ENCODE results near the gene MRPL32. TPM values are rescaled to one million over a fixed set of nuclear protein-coding genes. Genes with fewer than 3 reads are reported as not detected.
"Not testable (repeated sequence)": the region's sequence is repeated elsewhere in the genome, so short reads cannot be mapped to it uniquely, and the experiment has no call there.

The MRPL32 gene
- total RNA-seq, result 36.4 TPM

DNA sequence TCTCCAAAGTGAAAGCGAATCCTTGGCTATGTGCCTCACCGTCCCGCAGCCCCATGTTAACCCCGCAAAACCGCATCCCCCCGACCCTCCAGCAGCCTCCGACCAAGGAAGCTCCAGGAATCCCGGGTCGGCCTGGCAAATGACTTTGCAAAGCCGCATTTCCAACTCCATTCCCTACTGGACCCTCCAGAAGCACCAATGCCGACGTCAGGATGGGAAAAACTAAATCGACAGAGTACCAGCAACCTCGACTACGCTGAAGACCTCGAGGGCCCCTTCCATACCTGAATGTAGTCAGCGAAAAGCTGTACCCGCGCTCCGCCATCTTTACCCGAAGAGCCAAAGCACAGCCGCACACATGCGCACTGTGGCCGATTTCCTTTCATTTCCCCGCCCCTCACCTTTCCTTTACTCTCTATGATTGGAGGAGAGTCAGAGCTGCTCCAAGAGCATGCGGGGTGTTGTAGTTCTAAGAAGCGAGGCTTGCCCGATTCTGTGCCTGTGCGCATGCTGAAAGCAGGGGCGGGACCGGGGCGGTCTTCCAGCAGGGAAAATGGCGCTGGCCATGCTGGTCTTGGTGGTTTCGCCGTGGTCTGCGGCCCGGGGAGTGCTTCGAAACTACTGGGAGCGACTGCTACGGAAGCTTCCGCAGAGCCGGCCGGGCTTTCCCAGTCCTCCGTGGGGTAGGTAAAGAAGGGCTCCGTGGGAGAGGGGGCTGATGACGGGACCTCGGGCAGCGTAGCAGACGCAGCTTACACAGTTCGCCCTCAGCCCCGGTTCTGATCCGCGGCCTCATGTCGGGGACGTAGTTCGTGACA lies at the start of gene MRPL32, which contains the start of gene PSMA2:
MRPL32 (plus strand) TSS at position 543 of the 818 bp plus-strand sequence; CDS start at position 554, 11 bp downstream.
PSMA2 (minus strand) TSS at position 341 of the 818 bp plus-strand sequence; CDS start at position 325, 16 bp downstream.
- peak; percentile 95 for ATAC-seq
- DNase-seq (ENCODE audit: low spot score), result peak; percentile 96

DNA sequence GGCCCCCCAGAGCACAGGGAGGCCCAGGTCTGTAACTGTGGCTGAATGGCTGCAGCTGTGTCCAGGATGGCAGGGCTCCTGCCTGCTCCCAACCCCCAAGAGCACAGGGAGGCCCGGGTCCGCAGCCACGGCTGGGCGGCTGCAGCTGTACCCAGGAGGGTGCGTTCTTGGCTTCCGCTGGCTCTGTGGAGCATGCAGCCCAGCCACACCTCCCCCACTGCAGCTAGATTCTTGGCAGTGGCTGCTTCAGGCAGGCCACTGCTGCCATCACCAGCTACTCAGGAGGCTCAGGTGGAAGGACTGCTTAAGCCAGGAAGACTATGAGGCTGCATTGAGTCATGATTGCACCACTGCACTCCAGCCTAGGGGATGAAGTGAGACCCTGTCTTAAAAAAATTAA lies 48.2 kb upstream of the MRPL32 start:
- DNase-seq (ENCODE audit: low spot score), result no peak
- ATAC-seq, result no peak

DNA sequence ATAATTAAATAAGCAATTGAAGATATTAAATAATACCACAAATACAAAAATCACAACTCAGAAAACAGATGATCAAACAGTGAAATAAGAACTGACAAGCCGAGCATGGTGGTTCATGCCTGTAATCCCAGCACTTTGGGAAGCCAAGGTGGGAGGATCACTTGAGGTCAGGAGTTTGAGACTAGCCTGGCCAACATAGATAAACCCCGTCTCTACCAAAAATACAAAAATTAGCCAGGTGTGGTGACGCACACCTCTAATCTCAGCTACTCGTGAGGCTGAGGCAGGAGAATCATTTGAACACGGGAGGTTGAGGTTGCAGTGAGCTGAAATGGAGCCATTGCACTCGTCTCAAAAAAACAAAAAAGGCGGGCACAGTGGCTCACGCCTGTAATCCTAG lies 47.0 kb upstream of the MRPL32 start:
- DNase-seq (ENCODE audit: low spot score); ATAC-seq: not testable (repeated sequence)

DNA sequence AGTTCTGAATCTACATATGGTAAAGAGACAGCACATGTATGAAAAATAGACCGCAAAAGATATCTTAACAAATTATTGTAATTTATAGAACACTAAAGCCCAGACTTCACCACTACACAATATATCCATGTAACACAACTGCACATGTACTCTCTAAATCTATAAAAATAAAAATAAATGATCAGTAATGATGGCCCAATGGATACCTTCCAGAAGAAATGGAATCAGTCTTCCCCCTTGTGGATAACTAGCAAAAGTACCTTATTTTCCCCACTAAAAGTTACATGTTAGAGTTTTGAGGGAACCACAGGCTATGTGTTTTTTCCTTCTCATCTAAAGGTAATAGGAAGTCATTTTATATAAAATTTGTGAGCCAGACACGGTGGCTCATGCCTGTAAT lies 46.0 kb upstream of the MRPL32 start:
- ATAC-seq (no peak), DNase-seq (ENCODE audit: low spot score) (no peak)

DNA sequence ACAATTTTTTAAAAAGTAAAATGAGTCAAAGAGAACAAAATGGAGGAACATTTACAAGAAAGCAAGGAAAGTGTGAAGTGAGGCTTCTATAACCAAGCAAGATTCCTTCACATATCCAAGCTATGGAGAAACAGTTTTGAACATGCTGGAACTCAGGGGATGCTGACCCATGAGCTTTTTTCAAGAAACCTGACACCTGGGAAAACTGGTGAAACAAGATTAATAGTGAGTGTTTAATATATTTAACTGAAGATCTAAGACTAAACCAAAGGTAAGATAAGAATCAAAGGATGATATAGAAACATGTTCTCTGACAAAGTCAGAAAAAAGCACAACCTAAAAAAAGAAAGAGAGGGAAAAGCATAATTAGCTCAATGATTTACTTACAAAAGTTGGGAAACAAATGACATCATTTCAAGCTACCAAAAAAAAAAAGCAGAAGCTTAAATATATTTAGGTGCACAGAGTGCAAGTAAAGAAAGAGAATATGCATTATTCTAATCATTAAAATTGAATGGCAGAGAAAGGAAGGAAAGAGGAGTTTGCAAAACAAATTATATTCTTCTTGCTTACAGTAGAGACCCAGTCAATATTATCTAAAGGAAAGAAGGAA lies 45.2 kb upstream of the MRPL32 start:
- no peak for DNase-seq (ENCODE audit: low spot score)
- no peak for ATAC-seq

DNA sequence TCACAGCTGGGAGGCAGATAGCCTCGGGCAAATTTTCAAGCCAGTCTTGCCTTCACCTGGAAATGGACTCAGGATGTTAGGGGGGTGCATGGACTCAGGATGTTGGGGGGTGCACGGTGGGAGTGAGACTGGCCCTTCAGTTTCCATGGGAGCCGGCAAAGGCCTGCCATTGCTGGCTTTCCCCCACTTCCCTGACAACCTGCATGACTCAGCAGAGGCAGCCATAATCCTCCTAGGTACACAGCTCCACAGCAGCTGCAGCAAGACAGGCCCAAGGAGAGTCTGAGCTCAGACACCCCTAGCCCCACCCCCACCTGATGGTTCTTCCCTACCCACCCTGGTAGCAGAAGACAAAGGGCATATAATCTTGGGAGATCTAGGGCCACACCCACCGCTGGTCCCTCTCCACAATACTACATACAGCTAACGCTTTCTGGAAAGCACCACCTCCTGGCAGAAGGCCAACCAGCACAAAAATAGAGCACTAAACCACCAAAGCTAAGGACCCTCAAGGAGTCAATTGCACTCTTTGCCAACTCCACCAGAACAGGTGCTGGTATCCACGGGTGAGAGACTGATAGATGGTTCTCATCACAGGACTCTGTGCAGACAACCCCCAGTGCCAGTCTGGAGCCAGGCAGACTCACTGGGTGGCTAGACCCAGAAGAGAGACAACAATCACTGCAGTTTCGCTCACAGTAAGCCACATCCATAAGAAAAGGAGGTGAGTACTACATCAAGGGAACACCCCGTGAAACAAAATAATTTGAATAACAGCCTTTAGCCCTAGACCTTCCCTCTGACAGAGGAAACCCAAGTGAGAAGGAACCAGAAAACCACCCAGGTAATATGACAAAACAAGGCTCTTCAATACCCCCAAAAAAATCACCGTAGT lies 38.6 kb upstream of the MRPL32 start:
- ATAC-seq, result no peak
- DNase-seq (ENCODE audit: low spot score), result no peak

DNA sequence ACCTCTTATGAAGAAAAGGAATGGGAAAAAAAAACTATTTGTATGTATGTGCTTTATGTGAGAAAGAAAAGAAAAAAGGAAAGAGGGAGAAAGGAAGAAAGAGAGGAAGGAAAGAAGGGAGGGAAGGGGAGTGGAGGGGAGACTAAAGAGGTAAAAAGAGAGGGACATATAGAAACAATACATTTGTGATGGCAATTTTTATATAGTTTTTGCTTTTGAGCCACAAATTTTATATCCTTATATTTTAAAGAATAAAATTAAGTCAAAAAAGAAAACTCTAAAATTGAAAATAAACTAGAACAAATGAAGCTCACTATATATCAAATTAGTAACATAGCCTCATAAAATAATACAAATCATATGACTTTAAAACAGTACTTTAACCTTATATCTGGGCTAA lies 31.3 kb upstream of the MRPL32 start:
- no peak for ATAC-seq
- no peak for DNase-seq (ENCODE audit: low spot score)

DNA sequence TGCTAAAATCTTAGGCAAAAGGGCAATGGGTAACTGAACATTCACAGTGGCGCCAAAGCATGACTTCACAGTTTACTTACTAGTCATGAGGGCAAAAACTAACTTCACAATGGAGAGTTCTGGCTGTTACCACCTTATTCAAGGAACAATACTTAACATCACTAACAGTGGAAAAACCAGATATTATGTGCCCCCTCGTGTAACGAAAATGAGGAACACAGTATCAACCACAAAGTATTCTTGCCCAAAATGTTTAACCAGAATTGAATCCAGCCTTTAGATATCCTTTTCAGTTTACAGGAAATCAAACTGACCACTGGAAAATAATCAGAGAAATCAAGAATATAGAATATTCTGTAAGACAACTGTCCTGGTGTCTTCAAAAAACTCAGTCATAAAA lies 29.8 kb upstream of the MRPL32 start:
- DNase-seq (ENCODE audit: low spot score) (no peak), ATAC-seq (no peak)

DNA sequence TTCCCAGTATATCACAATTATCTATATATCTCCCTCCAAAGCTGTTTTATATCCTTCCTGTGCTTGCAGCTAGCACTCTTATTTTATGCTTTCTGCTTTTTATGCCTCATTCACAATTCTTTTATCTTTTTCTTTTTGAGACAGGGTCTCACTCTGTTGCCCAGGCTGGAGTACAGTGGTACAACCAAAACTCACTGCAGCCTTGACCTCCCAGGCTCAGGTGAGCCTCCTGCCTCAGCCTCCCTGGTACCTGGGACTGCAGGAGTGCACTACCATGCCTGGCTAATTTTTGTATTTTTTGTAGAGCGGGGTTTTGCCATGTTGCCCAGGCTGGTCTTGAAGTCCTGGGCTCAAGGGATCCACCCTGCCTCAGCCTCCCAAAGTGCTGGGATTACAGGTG lies 26.0 kb upstream of the MRPL32 start:
- DNase-seq (ENCODE audit: low spot score) (no peak), ATAC-seq (no peak)

DNA sequence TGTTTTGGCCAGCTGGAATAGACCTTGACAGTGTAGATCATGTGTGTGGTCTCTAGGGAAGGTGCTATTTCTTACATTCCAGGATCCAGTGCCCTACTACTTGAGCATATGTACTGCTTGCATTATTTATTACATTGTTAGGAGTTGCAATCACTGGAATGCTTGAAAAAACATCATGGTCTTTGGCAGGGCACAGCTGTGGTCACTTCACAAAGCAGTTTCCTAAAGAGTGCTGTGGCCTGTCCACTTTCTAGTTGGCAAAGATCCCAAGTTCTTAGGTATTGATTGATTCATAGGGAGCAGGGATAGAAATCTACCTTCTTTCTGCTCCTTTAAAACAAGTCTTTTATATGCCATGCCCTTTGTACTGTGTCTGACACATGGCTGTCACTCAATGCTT lies 24.9 kb upstream of the MRPL32 start:
- DNase-seq (ENCODE audit: low spot score) (no peak), ATAC-seq (no peak)

DNA sequence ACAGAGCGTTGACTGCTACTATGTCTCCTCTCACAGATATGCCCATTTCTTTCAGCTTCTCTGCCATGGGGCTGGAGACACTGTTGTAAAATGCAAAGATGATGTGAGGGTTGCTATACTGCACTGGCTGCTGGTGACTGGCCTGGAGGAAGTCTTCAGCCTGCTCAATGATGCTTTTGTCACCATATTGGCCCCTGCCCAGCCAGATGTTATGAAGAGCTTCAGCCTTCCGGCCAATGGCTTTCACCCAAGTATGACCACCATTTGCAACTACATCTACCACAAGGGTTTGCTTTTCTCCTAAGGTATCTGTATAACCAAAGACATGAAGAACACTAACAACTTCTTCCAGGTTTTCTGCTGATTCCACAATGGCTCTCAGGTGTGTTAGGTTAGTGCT lies 21.9 kb upstream of the MRPL32 start:
- ATAC-seq (no peak), DNase-seq (ENCODE audit: low spot score) (no peak)

DNA sequence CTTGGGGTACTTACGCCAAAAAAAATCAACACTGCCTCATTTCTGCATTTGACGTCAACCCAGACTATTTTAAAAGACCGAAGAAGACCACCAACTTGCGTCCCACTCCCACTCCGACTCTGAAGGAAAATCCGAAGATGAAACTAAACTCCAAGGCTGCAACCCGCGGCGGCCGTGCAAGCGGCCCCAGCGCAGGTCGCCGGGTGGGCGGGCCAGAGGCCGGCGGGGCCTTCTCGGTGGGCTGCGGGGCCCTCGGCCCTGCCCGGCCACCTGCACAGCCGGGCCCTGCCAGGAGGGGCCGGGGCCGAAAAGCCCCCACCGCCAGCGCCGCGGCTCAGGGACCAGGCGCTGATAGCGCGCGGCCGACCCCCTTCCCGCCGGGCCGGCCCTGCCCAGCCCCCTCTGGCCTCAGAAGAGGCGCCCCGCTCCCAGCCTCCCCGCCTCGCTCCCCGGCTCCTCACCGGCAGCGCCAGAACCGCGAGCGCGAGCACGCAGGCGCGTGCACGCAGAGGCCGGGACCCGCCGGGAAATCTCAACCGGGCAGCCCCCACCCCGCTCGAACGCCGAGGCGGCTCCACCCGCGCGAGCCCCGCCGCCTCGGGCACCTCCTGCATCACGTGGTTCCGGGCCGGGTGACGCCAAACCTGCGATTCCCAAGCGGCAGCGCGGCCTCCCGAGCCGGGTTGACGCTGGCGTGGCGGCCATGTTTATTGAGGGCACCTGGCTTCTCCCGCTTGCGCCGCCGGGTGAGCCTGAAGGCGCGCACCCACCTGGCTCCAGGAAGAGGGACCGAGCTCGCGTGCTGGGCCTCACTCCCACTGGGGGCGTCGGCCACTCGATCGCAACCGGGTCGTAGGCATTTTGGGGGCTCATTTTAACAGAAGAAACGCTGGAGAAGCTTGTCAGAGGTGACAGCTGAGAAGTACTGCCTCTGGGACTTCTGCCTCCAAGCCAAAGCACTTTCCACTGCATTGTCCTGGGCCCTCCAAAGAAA lies 20.4 kb upstream of the MRPL32 start, which contains the start of gene C7orf25:
C7orf25 (minus strand) TSS at position 617 of the 994 bp plus-strand sequence. CDS start 1,170 bp downstream, outside the sequence.
- ATAC-seq (peak; percentile 93), DNase-seq (ENCODE audit: low spot score) (peak; percentile 98)

DNA sequence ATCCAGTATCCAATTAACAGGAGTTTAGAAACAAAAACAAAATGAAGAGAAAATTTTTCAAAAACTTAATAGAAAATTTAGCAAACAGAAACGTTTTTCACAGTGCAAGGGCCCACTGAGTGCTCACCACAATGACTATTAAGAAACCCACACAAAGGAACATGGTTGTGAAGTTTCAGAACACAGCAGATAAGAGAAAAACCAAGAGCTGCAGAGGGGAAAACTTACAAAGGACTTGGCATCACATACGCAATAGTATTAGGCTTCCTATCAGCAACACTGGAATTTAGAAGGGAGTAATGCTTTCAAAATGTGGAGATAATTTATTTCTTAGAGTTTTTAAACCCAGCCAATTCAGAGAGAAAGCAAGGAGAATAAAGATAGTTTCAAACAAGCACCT lies 18.6 kb upstream of the MRPL32 start:
- ATAC-seq (no peak), DNase-seq (ENCODE audit: low spot score) (no peak)

DNA sequence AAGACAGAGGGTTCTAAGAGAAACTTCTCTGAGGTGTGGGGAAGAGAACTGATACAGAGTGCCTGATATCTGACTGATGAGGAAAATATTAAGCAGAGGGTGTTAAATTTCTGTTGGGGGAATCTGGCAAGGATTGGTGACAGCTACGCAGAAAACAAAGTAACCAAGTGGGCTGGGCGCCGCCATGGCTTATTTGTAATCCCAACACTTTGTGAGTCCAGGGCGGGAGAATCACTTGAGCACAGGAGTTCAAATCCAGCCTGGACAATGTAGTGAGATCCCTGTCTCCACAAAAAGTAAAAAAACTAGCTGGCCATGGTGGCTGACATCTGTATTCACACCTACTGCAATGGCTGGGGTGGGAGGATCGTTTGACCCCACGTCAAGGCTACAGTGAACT lies 18.2 kb upstream of the MRPL32 start:
- DNase-seq (ENCODE audit: low spot score) (no peak), ATAC-seq (no peak)

DNA sequence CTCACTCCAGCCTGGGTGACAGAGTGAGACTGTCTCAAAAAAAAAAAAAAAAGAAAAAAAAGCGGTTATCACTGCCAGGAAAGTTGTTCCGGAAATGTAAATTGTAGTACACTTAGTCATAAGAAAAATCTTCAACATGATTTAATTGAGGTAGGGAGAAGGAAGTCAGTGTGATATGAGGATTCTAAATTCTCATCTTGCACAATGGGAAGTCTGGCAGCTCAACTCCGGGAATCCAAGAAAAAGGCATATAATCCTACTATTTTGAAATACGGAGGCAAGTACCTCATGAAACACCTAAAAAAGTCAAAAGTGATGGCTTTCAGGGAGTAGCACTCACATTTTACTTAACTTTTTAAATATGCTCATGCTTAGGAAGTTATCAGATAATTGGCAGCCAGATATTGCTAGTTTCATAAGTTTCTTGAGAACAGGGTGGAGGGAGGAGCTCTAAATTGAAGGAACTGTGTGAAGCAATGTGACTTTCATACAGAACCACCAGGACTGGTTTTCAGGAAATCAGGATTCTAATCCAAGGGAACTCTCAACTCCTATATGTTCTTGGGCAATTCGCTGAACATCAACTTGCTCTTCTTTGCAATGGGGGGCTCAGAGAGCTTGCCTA lies 17.6 kb upstream of the MRPL32 start:
- DNase-seq (ENCODE audit: low spot score) (no peak), ATAC-seq (no peak)

DNA sequence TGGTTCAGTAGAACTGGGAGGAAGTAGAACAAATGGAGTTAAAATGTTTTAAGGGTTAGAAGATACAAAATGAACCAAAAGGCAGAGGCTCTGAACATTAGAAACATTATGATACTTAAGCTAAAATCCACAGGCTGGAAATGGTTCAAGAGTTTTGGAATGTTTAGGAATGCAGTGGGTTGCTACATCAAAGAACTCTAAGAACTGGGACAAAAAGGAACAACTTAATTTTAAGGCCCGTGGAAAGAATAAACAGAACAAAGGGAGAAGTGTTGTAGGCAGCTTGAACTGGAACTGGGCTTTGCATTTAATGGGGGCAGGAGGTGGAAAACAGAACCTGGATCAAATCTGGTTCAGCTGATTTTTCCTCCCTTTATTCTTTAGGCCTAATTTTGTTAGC lies 16.8 kb upstream of the MRPL32 start:
- DNase-seq (ENCODE audit: low spot score), result no peak
- no peak for ATAC-seq

DNA sequence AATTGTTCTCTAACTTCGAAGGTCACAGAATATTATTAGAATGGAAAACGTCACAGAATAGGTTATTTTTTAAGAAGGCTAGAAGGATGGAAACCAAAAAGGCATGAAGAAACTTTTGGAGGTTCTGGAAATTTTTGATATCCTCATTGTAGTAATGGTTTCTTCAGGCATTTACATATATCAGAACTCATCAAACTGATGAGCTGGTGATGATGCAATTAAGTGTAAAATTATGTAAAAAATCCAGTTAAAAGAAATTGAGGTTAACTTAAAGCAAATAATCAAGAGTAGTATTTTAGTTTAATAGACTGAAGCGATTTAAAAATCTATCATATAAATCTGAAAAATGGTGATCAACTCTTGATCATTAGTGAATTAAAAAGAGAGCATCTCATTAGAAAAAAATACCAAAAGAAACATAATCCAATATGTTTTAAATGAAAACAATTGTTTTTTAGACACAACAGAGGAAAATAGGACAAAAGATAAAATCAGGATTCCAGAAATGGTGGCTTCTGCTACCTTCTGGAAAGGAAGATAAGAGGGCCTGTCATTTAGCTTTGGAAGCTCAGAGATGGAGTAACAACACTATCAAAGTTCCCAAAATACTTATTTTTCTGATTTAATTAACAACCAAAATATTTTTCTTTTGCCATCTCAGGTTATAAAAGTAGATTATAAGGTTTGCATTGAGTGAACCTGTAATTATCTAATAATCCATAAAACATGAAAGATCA lies 10.0 kb upstream of the MRPL32 start:
- DNase-seq (ENCODE audit: low spot score) (no peak), ATAC-seq (no peak)

DNA sequence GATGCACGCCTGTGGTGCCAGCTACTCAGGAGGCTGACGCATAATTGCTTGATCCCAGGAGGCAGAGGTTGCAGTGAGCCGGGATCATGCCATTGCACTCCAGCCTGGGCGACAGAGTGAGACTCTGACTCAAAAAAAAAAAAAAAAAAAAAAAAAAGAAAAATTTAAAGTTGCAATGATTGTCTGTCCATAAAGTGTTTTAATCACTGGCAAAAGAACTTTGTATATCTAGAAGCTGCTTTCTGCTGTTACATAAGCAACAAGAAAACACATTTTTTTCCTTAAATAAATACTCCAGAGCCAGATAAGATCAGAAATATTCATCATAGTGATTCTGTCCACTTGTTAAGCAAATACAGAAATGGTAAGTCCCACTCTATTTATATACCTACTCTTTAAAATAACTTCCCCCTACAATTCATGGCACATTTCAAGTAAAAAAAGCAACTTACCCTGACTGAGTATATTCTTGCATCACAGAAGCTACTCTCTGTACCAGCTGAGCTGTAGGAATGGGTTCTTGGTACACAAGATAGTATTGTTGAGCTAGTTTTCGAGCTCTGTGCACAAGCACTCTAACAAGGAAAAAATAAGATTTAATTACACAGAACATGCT lies 7.8 kb upstream of the MRPL32 start:
- no peak for DNase-seq (ENCODE audit: low spot score)
- ATAC-seq, result no peak
